Trophoblast cell (in vitro differentiated cells and primary cell): ENCODE results near the gene NFATC2.

Experiments
- DNase-seq, 2 donors: peaks; one replicate each; pipeline ENCODE4 v3.0.0-alpha.2; 2016
- H2AFZ ChIP-seq: 2 replicates; pipeline ENCODE4 v1.6.1; 2013; ENCODE audit warnings: low read length, moderate library complexity, mild to moderate bottlenecking; ENCODE audit not compliant: insufficient read depth, poor library complexity
- H2AK5ac ChIP-seq: 2 replicates; pipeline ENCODE4 v1.6.1; 2013; ENCODE audit warnings: mild to moderate bottlenecking, low read length
- H2BK120ac ChIP-seq: 2 replicates; pipeline ENCODE4 v1.6.1; 2013; ENCODE audit warnings: low read length, mild to moderate bottlenecking, moderate library complexity; ENCODE audit not compliant: insufficient read depth, poor library complexity
- H2BK12ac ChIP-seq: 2 replicates; pipeline ENCODE4 v1.6.1; 2013; ENCODE audit warnings: mild to moderate bottlenecking, low read length, moderate library complexity
- H2BK5ac ChIP-seq: 2 replicates; pipeline ENCODE4 v1.6.1; 2013; ENCODE audit warnings: low read length, low read depth, moderate library complexity, mild to moderate bottlenecking; ENCODE audit not compliant: poor library complexity
- H3K14ac ChIP-seq: 2 replicates; pipeline ENCODE4 v1.6.1; 2013; ENCODE audit warnings: mild to moderate bottlenecking, low read length
- H3K18ac ChIP-seq: 2 replicates; pipeline ENCODE4 v1.6.1; 2013; ENCODE audit warnings: mild to moderate bottlenecking, low read length
- H3K23ac ChIP-seq: 2 replicates; pipeline ENCODE4 v1.6.1; 2013; ENCODE audit warnings: low read length
- H3K27ac ChIP-seq: 2 replicates; pipeline ENCODE4 v1.5.1; 2013; ENCODE audit warnings: low read depth, mild to moderate bottlenecking, inconsistent platforms, low read length, moderate library complexity
- H3K27me3 ChIP-seq: 2 replicates; pipeline ENCODE4 v1.6.1; 2013; ENCODE audit warnings: inconsistent platforms, mild to moderate bottlenecking, low read length, moderate library complexity; ENCODE audit not compliant: insufficient read depth
- H3K36me3 ChIP-seq, 2 experiments: 1 replicate in 1 of 2; 2 replicates in 1 of 2; pipeline ENCODE4 v1.6.1; 2013; ENCODE audit warnings: low read length in 2 of 2, mild to moderate bottlenecking in 2 of 2, moderate library complexity in 1 of 2; ENCODE audit not compliant: insufficient read depth in 2 of 2, control insufficient read depth in 1 of 2
- H3K4ac ChIP-seq: 2 replicates; pipeline ENCODE4 v1.6.1; 2013; ENCODE audit warnings: low read depth, mild to moderate bottlenecking, low read length, moderate library complexity
- H3K4me1 ChIP-seq, 2 experiments: 1 replicate in 1 of 2; 2 replicates in 1 of 2; pipeline ENCODE4 v1.6.1; 2013; ENCODE audit warnings: low read length in 2 of 2, mild to moderate bottlenecking in 2 of 2, moderate library complexity in 1 of 2; ENCODE audit not compliant: insufficient read depth in 2 of 2, control insufficient read depth in 1 of 2
- H3K4me2 ChIP-seq: 2 replicates; pipeline ENCODE4 v1.6.1; 2013; ENCODE audit warnings: inconsistent platforms, mild to moderate bottlenecking, low read length, moderate library complexity
- H3K4me3 ChIP-seq: 2 replicates; pipeline ENCODE4 v1.5.1; 2013; ENCODE audit warnings: mild to moderate bottlenecking, low read depth, low read length, inconsistent platforms
- H3K79me1 ChIP-seq: one replicate; pipeline ENCODE4 v1.6.1; 2013; ENCODE audit warnings: low read length
- H3K79me2 ChIP-seq: 2 replicates; pipeline ENCODE4 v1.6.1; 2013; ENCODE audit warnings: low read length, mild to moderate bottlenecking; ENCODE audit not compliant: control insufficient read depth, insufficient read depth, poor library complexity
- H3K9ac ChIP-seq: 2 replicates; pipeline ENCODE4 v1.6.1; 2013; ENCODE audit warnings: mild to moderate bottlenecking, low read length
- H3K9me3 ChIP-seq: 2 replicates; pipeline ENCODE4 v1.6.1; 2013; ENCODE audit warnings: low read depth, mild to moderate bottlenecking, control low read depth, inconsistent platforms, low read length; ENCODE audit not compliant: insufficient read depth
- H4K12ac ChIP-seq: 2 replicates; pipeline ENCODE4 v1.6.1; 2013; ENCODE audit warnings: low read depth, mild to moderate bottlenecking, low read length, moderate library complexity
- H4K8ac ChIP-seq: 2 replicates; pipeline ENCODE4 v1.6.1; 2013; ENCODE audit warnings: low read depth, mild to moderate bottlenecking, low read length, moderate library complexity
- H4K91ac ChIP-seq: one replicate; pipeline ENCODE4 v1.6.1; 2013; ENCODE audit warnings: low read depth, mild to moderate bottlenecking, low read length, moderate library complexity
- WGBS: extraction: QIAGEN DNeasy Blood & Tissue Kit; methylation state at CpG from one replicate; pipeline ENCODE4 v1.1.7; 2013; ENCODE audit warnings: missing lambda C conversion rate; ENCODE audit not compliant: insufficient read length, insufficient coverage; ENCODE audit errors: extremely low coverage; 5-methylcytosine and 5-hydroxymethylcytosine counted together

NFATC2 gene

GRCh38 chr20:51496964-51497363, 45.6 kb downstream of the NFATC2 start:
- no peak overlapping the region for H4K8ac ChIP-seq
- H3K18ac ChIP-seq, result no peak overlapping the region
- no peak overlapping the region for H2BK5ac ChIP-seq
- no peak overlapping the region for H2BK12ac ChIP-seq
- no peaks in the 10 kb centered on the region for H3K27me3 ChIP-seq
- H3K27ac ChIP-seq, result no peak overlapping the region
- no peak overlapping the region for H3K9ac ChIP-seq
- H3K79me2 ChIP-seq, result no peaks in the 10 kb centered on the region
- WGBS, result no CpG with 5 or more reads among the region's 7 CpGs
- no peak overlapping the region for H3K4ac ChIP-seq
- peaks cover 0 to 2% of the 10 kb centered on the region in 2 experiments for H3K36me3 ChIP-seq
- no peak overlapping the region for H3K4me3 ChIP-seq
- no peak overlapping the region for H4K91ac ChIP-seq
- no peaks in the 10 kb centered on the region for H3K79me1 ChIP-seq
- DNase-seq, result no peak
- H3K4me2 ChIP-seq, result no peak overlapping the region
- H3K23ac ChIP-seq, result no peak overlapping the region
- H2AFZ ChIP-seq, result no peak overlapping the region
- H3K9me3 ChIP-seq, result no peaks in the 10 kb centered on the region
- no peak overlapping the region for H2BK120ac ChIP-seq
- H3K14ac ChIP-seq, result no peak overlapping the region
- no peak overlapping the region for H2AK5ac ChIP-seq
- peaks cover 0 to 2% of the 10 kb centered on the region in 2 experiments for H3K4me1 ChIP-seq
- no peak overlapping the region for H4K12ac ChIP-seq

- Histone ChIP-seq H2BK5ac (no peak overlapping the region), H2BK120ac (no peak overlapping the region), H3K4me1 (peaks cover 0 to 4% of the 10 kb centered on the region in 2 experiments), H2AK5ac (no peak overlapping the region), H3K36me3 (peaks cover 0 to 3% of the 10 kb centered on the region in 2 experiments), H3K4me3 (no peak overlapping the region), H3K27me3 (no peaks in the 10 kb centered on the region), H3K79me2 (no peaks in the 10 kb centered on the region), H4K91ac (no peak overlapping the region), H2AFZ (no peak overlapping the region), H3K27ac (no peak overlapping the region), H3K18ac (no peak overlapping the region), H3K4ac (no peak overlapping the region), H3K4me2 (no peak overlapping the region), H3K79me1 (no peaks in the 10 kb centered on the region), H3K9ac (no peak overlapping the region), H4K12ac (no peak overlapping the region), H3K9me3 (no peaks in the 10 kb centered on the region), H4K8ac (no peak overlapping the region), H3K14ac (no peak overlapping the region), H2BK12ac (no peak overlapping the region), H3K23ac (no peak overlapping the region)
- peak in 1 of 2 donors; percentile 59 for DNase-seq
- WGBS, result no CpG with 5 or more reads among the region's 7 CpGs
Measured at GRCh38 chr20:51495921-51496545, 46.5 kb downstream of the NFATC2 start.

GRCh38 chr20:51495291-51495690, 47.2 kb downstream of the NFATC2 start:
- Histone ChIP-seq H2AK5ac (no peak overlapping the region), H3K4me3 (no peak overlapping the region), H2BK12ac (no peak overlapping the region), H3K79me2 (no peaks in the 10 kb centered on the region), H4K12ac (no peak overlapping the region), H4K8ac (no peak overlapping the region), H4K91ac (no peak overlapping the region), H2AFZ (no peak overlapping the region), H3K27ac (no peak overlapping the region), H3K9me3 (no peaks in the 10 kb centered on the region), H3K79me1 (no peaks in the 10 kb centered on the region), H3K4me1 (peaks cover 0 to 4% of the 10 kb centered on the region in 2 experiments), H3K27me3 (no peaks in the 10 kb centered on the region), H3K4me2 (no peak overlapping the region), H3K36me3 (peaks cover 0 to 3% of the 10 kb centered on the region in 2 experiments), H2BK5ac (no peak overlapping the region), H3K4ac (no peak overlapping the region), H3K14ac (no peak overlapping the region), H2BK120ac (no peak overlapping the region), H3K9ac (no peak overlapping the region), H3K18ac (no peak overlapping the region), H3K23ac (no peak overlapping the region)
- no peak for DNase-seq
- no CpG with 5 or more reads among the region's 4 CpGs for WGBS

GRCh38 chr20:51494241-51495110, 48.0 kb downstream of the NFATC2 start:
- H3K4me3 ChIP-seq, result no peak overlapping the region
- H3K4ac ChIP-seq, result no peak overlapping the region
- H2AK5ac ChIP-seq, result no peak overlapping the region
- no peak overlapping the region for H4K91ac ChIP-seq
- no peak overlapping the region for H3K27ac ChIP-seq
- no peaks in the 10 kb centered on the region for H3K9me3 ChIP-seq
- H3K9ac ChIP-seq, result no peak overlapping the region
- no CpG with 5 or more reads among the region's 16 CpGs for WGBS
- DNase-seq, result no peak
- H4K12ac ChIP-seq, result no peak overlapping the region
- H3K23ac ChIP-seq, result no peak overlapping the region
- no peak overlapping the region for H4K8ac ChIP-seq
- no peak overlapping the region for H2BK5ac ChIP-seq
- no peaks in the 10 kb centered on the region for H3K79me2 ChIP-seq
- H2BK12ac ChIP-seq, result no peak overlapping the region
- no peak overlapping the region for H3K14ac ChIP-seq
- peaks cover 0 to 4% of the 10 kb centered on the region in 2 experiments for H3K4me1 ChIP-seq
- no peaks in the 10 kb centered on the region for H3K79me1 ChIP-seq
- H3K27me3 ChIP-seq, result no peaks in the 10 kb centered on the region
- H2AFZ ChIP-seq, result no peak overlapping the region
- H3K36me3 ChIP-seq, result peaks cover 0 to 3% of the 10 kb centered on the region in 2 experiments
- no peak overlapping the region for H3K4me2 ChIP-seq
- no peak overlapping the region for H2BK120ac ChIP-seq
- no peak overlapping the region for H3K18ac ChIP-seq
